HCT116 (cell line): Measurements from ENCODE around the gene GM2A. TPM values are rescaled to one million over a fixed set of nuclear protein-coding genes. Genes with fewer than 3 reads are reported as not detected.

Source experiments
- ATAC-seq: fragments of 200-7000 bp; cut with Tn5 transposase; 2 replicates; pipeline ENCODE4 v1.9.1; 2020; ENCODE audit warnings: mild to moderate bottlenecking, moderate library complexity
- BruUV-seq: library from RNA; stranded (reverse); fragments of 400-500 nt; replicated peaks from 2 replicates; lab custom pipeline; 2021; lab: Mats Ljungman, UMichigan
- CTCF ChIA-PET: fragments of 300-600 bp; sonication (Branson Sonifier 250); formaldehyde crosslinking; loops from one replicate; lab custom pipeline; 2021; ENCODE audit warnings: antibody characterized with exemption; lab: Charles Lee
- POLR2A ChIA-PET: fragments of 300-600, 350-600 bp; sonication (Branson Sonifier 250); formaldehyde crosslinking; loops from one replicate; lab custom pipeline; 2021; ENCODE audit warnings: antibody characterized with exemption; lab: Charles Lee
- RAD21 ChIA-PET, 2 experiments: fragments of 300-600 bp; sonication (Branson Sonifier 250); formaldehyde crosslinking; loops; one replicate each; lab custom pipeline; 2023; ENCODE audit warnings: low total read pairs in 2 of 2; ENCODE audit not compliant: uncharacterized antibody in 2 of 2, unreplicated experiment in 2 of 2, low non-redundant PET in 1 of 2; lab: Charles Lee
- DNase-seq: peaks from one replicate; pipeline ENCODE4 v3.0.0-alpha.2; 2010; ENCODE audit warnings: low read depth, low spot score
- H2AFZ ChIP-seq: fragments of 200-600 bp; shearing (Covaris generic), sonication (generic); 2 replicates; pipeline ENCODE4 v1.6.1; 2017; ENCODE audit warnings: low read depth, mixed run types, mixed read lengths, antibody characterized with exemption, low read length; ENCODE audit not compliant: poor library complexity, severe bottlenecking
- H3K27ac ChIP-seq: 2 replicates; pipeline ENCODE4 v1.5.1; 2012; ENCODE audit warnings: low read depth, low read length
- H3K27me3 ChIP-seq: fragments of 200-600 bp; sonication (generic); 2 replicates; pipeline ENCODE4 v1.6.1; 2016; ENCODE audit warnings: mixed run types, low read length, mixed read lengths; ENCODE audit not compliant: insufficient read depth
- H3K36me3 ChIP-seq, 2 experiments: fragments of 200-500 bp in 1 of 2; fragments of 200-600 bp in 1 of 2; sonication (Bioruptor generic) in 1 of 2; sonication (generic) in 1 of 2; 2 replicates each; pipeline versions ENCODE4 v1.5.1 to v1.6.1; 2014 to 2016; ENCODE audit warnings: low read length in 2 of 2, inconsistent platforms in 1 of 2, mixed read lengths in 1 of 2, mixed run types in 1 of 2; ENCODE audit not compliant: insufficient read depth in 2 of 2, control insufficient read depth in 1 of 2
- H3K4me1 ChIP-seq, 2 experiments: fragments of 200-600 bp in 1 of 2; sonication (generic) in 1 of 2; 2 replicates each; pipeline versions ENCODE4 v1.5.1 to v1.6.1; 2012 to 2017; ENCODE audit warnings: low read length in 2 of 2, inconsistent platforms in 1 of 2, mild to moderate bottlenecking in 1 of 2, mixed read lengths in 1 of 2, mixed run types in 1 of 2, moderate library complexity in 1 of 2; ENCODE audit not compliant: insufficient read depth in 2 of 2, control insufficient read depth in 1 of 2
- H3K4me2 ChIP-seq: fragments of 200-600 bp; sonication (generic); 2 replicates; pipeline ENCODE4 v1.6.1; 2017; ENCODE audit warnings: mixed run types, low read length, mixed read lengths
- H3K4me3 ChIP-seq, 2 experiments: fragments of 200-600 bp in 1 of 2; sonication (generic) in 1 of 2; replicated peaks in 1 of 2; 2 replicates each; pipeline ENCODE4 v1.5.1; 2011 to 2016; ENCODE audit warnings: low read length in 2 of 2, control low read depth in 1 of 2, low read depth in 1 of 2, mild to moderate bottlenecking in 1 of 2, mixed read lengths in 1 of 2, mixed run types in 1 of 2
- H3K79me2 ChIP-seq: fragments of 200-600 bp; sonication (generic); 2 replicates; pipeline ENCODE4 v1.6.1; 2017; ENCODE audit warnings: mild to moderate bottlenecking, mixed run types, low read length, moderate library complexity, mixed read lengths; ENCODE audit not compliant: insufficient read depth
- H3K9ac ChIP-seq: fragments of 200-600 bp; sonication (generic); 2 replicates; pipeline ENCODE4 v1.6.1; 2016; ENCODE audit warnings: low read length, mixed read lengths
- H3K9me2 ChIP-seq: fragments of 200-600 bp; sonication (generic), shearing (Covaris generic); 2 replicates; pipeline ENCODE4 v1.6.1; 2017; ENCODE audit warnings: mixed run types, mild to moderate bottlenecking, moderate library complexity; ENCODE audit not compliant: insufficient read depth
- H3K9me3 ChIP-seq, 2 experiments: fragments of 200-500 bp in 1 of 2; fragments of 200-600 bp in 1 of 2; sonication (Bioruptor generic) in 1 of 2; sonication (generic) in 1 of 2; 2 replicates each; pipeline ENCODE4 v1.6.1; 2014 to 2017; ENCODE audit warnings: low read length in 2 of 2, mixed read lengths in 2 of 2, inconsistent platforms in 1 of 2, low read depth in 1 of 2, mild to moderate bottlenecking in 1 of 2, mixed run types in 1 of 2, moderate library complexity in 1 of 2; ENCODE audit not compliant: control insufficient read depth in 1 of 2, insufficient read depth in 1 of 2
- H4K20me1 ChIP-seq: fragments of 200-600 bp; sonication (generic), shearing (Covaris generic); 2 replicates; pipeline ENCODE4 v1.6.1; 2017; ENCODE audit warnings: mixed run types, mild to moderate bottlenecking, moderate library complexity; ENCODE audit not compliant: insufficient read depth
- CEBPB ChIP-seq: IDR thresholded peaks from 2 replicates; pipeline ENCODE4 v1.6.1; 2012; ENCODE audit warnings: low read depth
- EGR1 ChIP-seq: IDR thresholded peaks from 2 replicates; pipeline ENCODE4 v1.6.1; 2012; ENCODE audit warnings: low read depth
- EZH2phosphoT487 ChIP-seq: fragments of 200-600 bp; IDR thresholded peaks from 2 replicates; pipeline ENCODE4 v1.6.1; 2018; ENCODE audit warnings: antibody characterized with exemption, borderline replicate concordance
- POLR2AphosphoS5 ChIP-seq: IDR thresholded peaks from 2 replicates; pipeline ENCODE4 v1.6.1; 2011; ENCODE audit warnings: mild to moderate bottlenecking, low read depth, low read length, moderate library complexity
- RAD21 ChIP-seq: IDR thresholded peaks from 2 replicates; pipeline ENCODE4 v1.6.1; 2012; ENCODE audit warnings: low read depth, mild to moderate bottlenecking
- REST ChIP-seq: IDR thresholded peaks from 2 replicates; pipeline ENCODE4 v1.6.1; 2012; ENCODE audit warnings: low read depth
- ZBTB33 ChIP-seq: IDR thresholded peaks from 2 replicates; pipeline ENCODE4 v1.6.1; 2011; ENCODE audit warnings: mild to moderate bottlenecking, low read length, moderate library complexity; ENCODE audit not compliant: insufficient replicate concordance; ENCODE audit errors: extremely low read depth
- ZNF274 ChIP-seq: fragments of 200-500 bp; sonication (Bioruptor generic); IDR thresholded peaks from 2 replicates; pipeline ENCODE4 v1.6.1; 2014; ENCODE audit warnings: mild to moderate bottlenecking, low read depth, low read length, inconsistent platforms
- intact Hi-C: fragments of 100-400 bp; cut with micrococcal nuclease; formaldehyde crosslinking; loops from 2 replicates; pipeline ENCODE4 v1.10.0; 2022
- total RNA-seq: library from RNA; stranded (reverse); gene quantifications from one replicate; pipeline ENCODE4 v1.2.1, GENCODE V29; 2021; ENCODE audit not compliant: unreplicated experiment

Gene GM2A
- total RNA-seq, 1 experiment from 2014 or later: 25.0 TPM

- Histone ChIP-seq H3K79me2 (no peaks in the 10 kb centered on the region), H2AFZ (peak overlapping the region; percentile 90), H3K4me3 (no peak overlapping the region), H3K27me3 (no peaks in the 10 kb centered on the region), H3K27ac (no peak overlapping the region), H3K36me3 (no peaks in the 10 kb centered on the region), H3K9me3 (no peaks in the 10 kb centered on the region), H3K9me2 (no peaks in the 10 kb centered on the region), H3K4me1 (peaks cover 3 to 21% of the 10 kb centered on the region in 2 experiments; a peak in 3 of 4 replicates), H3K9ac (peak overlapping the region; percentile 50; the same call in 1 of the 2 replicates), H3K4me2 (peak overlapping the region; percentile 81), H4K20me1 (no peaks in the 10 kb centered on the region)
- no peak for ATAC-seq
- DNase-seq: no peak
- TF ChIP-seq ZNF274 (no peak), EZH2phosphoT487 (no peak)
- BruUV-seq: no TSS peak
- CTCF ChIA-PET: interaction anchor here (1.5 to 1.9 kb wide), 4 partner anchors 10 to 126 kb away, joined by 3 to 8 read pairs (median 5); no protein-coding TSS in a partner anchor
- POLR2A ChIA-PET: interaction anchor here (1.4 to 2.7 kb wide), 3 partner anchors 10 to 520 kb away, joined by 8 to 10 read pairs (median 9); partner anchors contain the start of gene G3BP1
- intact Hi-C loops: loop anchor here (10.0 kb wide), 1 partner anchor 493 kb away; no protein-coding TSS in a partner anchor
- RAD21 ChIA-PET: interaction anchor here (0.7 to 1.2 kb wide), 2 partner anchors 64 to 283 kb away, joined by 3 read pairs; no protein-coding TSS in a partner anchor
Measured at GRCh38 chr5:151251621-151252020, 1.4 kb upstream of the GM2A start.

GRCh38 chr5:151253605-151253950 lies 593 bp downstream of the GM2A start:
- RAD21 ChIA-PET: interaction anchor here in 1 of 2 experiments (1.2 to 1.3 kb wide), 2 partner anchors 62 to 270 kb away, joined by 3 to 7 read pairs; no protein-coding TSS in a partner anchor
- H3K4me1 ChIP-seq: peaks cover 3 to 40% of the 10 kb centered on the region in 2 experiments; a peak in 3 of 4 replicates
- no peaks in the 10 kb centered on the region for H4K20me1 ChIP-seq
- no peak overlapping the region for H2AFZ ChIP-seq
- no peak overlapping the region for H3K27ac ChIP-seq
- no TSS peak for BruUV-seq
- DNase-seq (no peak), ATAC-seq (no peak)
- H3K36me3 ChIP-seq: no peaks in the 10 kb centered on the region
- intact Hi-C loops: loop anchor here (10.0 kb wide), 1 partner anchor 491 kb away; no protein-coding TSS in a partner anchor
- H3K9me2 ChIP-seq: no peaks in the 10 kb centered on the region
- H3K4me2 ChIP-seq: peak overlapping the region; percentile 98
- H3K4me3 ChIP-seq: peak overlapping the region; percentile 70 to 83
- no peaks in the 10 kb centered on the region for H3K27me3 ChIP-seq
- CTCF ChIA-PET: interaction anchor here (1.1 to 1.9 kb wide), 4 partner anchors 12 to 517 kb away, joined by 4 to 7 read pairs (median 5); no protein-coding TSS in a partner anchor
- TF ChIP-seq REST (no peak), POLR2AphosphoS5 (no peak), EGR1 (no peak), CEBPB (no peak), ZBTB33 (no peak), RAD21 (no peak)
- TF ChIP-seq, all 23 proteins: peak for 0
- POLR2A ChIA-PET: interaction anchor here (2.0 to 2.7 kb wide), 2 partner anchors 12 to 518 kb away, joined by 8 to 9 read pairs; partner anchors contain the start of gene G3BP1
- Histone ChIP-seq H3K9ac (peak overlapping the region; percentile 76), H3K9me3 (no peaks in the 10 kb centered on the region), H3K79me2 (no peaks in the 10 kb centered on the region)
